ACC112 (cell line): Measurements from ENCODE around the gene CIC.
A peak's percentile ranks its signal among the peaks of the same experiment; 100 is the strongest.

ENCODE experiments used
- H2AFZ ChIP-seq: fragments of 200-600 bp; sonication (generic); one replicate; pipeline ENCODE4 v1.6.0; 2017; ENCODE audit warnings: antibody characterized with exemption, low read length; ENCODE audit not compliant: unreplicated experiment
- H3K27ac ChIP-seq: fragments of 200-600 bp; sonication (generic); 2 replicates; pipeline ENCODE4 v1.5.1; 2014; ENCODE audit warnings: low read depth, mild to moderate bottlenecking, antibody characterized with exemption, low read length, moderate library complexity
- H3K27me3 ChIP-seq: fragments of 200-600 bp; sonication (generic); 2 replicates; pipeline ENCODE4 v1.6.1; 2014; ENCODE audit warnings: mild to moderate bottlenecking, antibody characterized with exemption, low read length, moderate library complexity, mixed read lengths; ENCODE audit not compliant: insufficient read depth
- H3K36me3 ChIP-seq: fragments of 200-600 bp; sonication (generic); 2 replicates; pipeline ENCODE4 v1.6.1; 2016; ENCODE audit warnings: mild to moderate bottlenecking, antibody characterized with exemption, low read length, moderate library complexity, mixed read lengths; ENCODE audit not compliant: insufficient read depth
- H3K4me1 ChIP-seq: fragments of 200-600 bp; sonication (generic); one replicate; pipeline ENCODE4 v1.6.1; 2016; ENCODE audit warnings: low read length, mixed read lengths; ENCODE audit not compliant: insufficient read depth, unreplicated experiment, control insufficient read depth
- H3K4me3 ChIP-seq: fragments of 200-600 bp; sonication (generic); 2 replicates; pipeline ENCODE4 v1.5.1; 2014; ENCODE audit warnings: mild to moderate bottlenecking, low read depth, low read length
- H3K79me2 ChIP-seq: fragments of 200-600 bp; sonication (generic); one replicate; pipeline ENCODE4 v1.6.0; 2016; ENCODE audit warnings: low read length; ENCODE audit not compliant: control insufficient read depth, unreplicated experiment, insufficient read depth

CIC gene

DNA sequence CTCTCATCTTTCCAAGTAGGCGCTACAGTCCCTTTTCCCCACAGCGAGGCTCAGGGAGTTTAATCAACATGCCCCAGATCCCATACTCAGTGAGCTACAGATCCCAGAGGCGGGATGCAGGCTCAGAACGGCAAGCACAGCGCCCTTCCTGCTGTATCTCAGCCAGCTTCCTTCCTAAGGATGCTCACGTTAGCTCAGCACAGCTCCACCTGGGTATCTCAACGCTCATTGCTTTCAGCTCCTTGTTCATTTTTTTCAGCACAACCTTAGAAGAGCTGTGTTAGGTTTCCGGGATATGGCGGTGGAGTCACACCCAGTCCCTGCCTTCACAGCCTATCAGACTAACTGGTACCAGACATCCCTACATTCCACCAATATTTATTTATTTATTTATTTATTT, 53.3 kb downstream of the CIC start:
- Histone ChIP-seq H3K79me2 (peaks cover 4% of the 10 kb centered on the region), H3K27me3 (peaks cover 22% of the 10 kb centered on the region), H3K27ac (no peak overlapping the region), H2AFZ (no peak overlapping the region), H3K36me3 (no peaks in the 10 kb centered on the region), H3K4me1 (peaks cover under 1% of the 10 kb centered on the region), H3K4me3 (no peak overlapping the region)

DNA sequence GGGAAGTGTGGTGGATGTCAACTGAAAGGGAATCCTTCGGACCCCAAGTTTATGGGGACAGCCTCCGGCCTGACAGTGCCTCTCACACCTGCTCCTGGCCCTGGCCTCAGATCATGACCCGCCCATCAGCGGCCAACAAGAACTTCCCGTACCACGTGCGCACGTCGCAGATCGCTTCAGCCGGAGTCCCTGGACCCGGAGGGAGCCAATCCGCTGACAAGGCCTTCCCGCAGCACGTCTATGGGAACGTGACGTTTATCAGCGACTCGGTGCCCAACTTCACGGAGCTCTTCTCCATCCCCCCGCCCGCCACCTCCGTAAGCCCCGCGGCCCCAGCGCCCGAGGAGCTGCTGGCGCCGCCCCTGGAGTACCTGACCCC, 54.4 kb downstream of the CIC start:
- no peak overlapping the region for H3K4me3 ChIP-seq
- peaks cover 22% of the 10 kb centered on the region for H3K27me3 ChIP-seq
- no peaks in the 10 kb centered on the region for H3K36me3 ChIP-seq
- no peak overlapping the region for H2AFZ ChIP-seq
- no peak overlapping the region for H3K27ac ChIP-seq
- H3K4me1 ChIP-seq: no peaks in the 10 kb centered on the region
- peaks cover 4% of the 10 kb centered on the region for H3K79me2 ChIP-seq

DNA sequence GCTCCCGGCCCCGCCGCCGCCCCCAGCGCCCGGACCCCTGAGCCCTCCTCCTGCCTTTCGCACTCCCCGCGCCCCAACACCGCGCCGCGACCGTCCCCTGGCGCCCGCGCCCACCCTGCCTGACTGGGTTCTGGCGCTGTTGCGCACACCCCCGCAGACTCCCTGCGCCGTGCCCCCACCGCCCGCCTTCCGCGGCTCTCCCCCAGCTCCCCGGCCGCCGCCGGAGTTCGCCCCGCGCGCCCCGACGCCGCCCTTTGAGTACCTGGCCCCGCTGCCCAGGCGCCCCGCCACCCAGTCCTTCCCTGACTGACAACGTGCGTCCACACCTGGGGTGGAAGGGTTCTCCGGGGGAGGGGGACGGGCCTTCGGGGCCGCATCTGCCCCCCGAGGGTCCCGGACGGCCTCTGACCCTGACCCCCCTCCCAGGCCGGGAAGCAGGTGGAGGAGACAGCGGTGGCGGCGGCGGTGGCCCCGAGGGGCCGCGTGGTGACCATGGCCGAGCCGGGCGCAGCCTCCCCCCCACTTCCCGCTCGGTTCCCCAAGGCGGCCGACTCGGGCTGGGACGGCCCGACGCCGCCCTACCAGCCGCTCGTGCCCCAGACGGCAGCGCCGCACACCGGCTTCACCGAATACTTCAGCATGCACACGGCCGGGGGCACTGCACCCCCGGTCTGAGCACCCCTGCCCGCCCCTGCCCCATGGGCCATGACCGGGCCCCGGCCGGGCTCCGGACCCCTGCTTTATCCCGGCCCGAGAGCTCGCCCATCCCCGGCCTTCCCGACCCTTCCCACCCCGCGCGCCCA, 55.0 kb downstream of the CIC start:
- Histone ChIP-seq H3K27ac (no peak overlapping the region), H3K36me3 (no peaks in the 10 kb centered on the region), H3K27me3 (peaks cover 22% of the 10 kb centered on the region), H3K4me3 (no peak overlapping the region), H3K4me1 (no peaks in the 10 kb centered on the region), H3K79me2 (peaks cover 4% of the 10 kb centered on the region), H2AFZ (no peak overlapping the region)

DNA sequence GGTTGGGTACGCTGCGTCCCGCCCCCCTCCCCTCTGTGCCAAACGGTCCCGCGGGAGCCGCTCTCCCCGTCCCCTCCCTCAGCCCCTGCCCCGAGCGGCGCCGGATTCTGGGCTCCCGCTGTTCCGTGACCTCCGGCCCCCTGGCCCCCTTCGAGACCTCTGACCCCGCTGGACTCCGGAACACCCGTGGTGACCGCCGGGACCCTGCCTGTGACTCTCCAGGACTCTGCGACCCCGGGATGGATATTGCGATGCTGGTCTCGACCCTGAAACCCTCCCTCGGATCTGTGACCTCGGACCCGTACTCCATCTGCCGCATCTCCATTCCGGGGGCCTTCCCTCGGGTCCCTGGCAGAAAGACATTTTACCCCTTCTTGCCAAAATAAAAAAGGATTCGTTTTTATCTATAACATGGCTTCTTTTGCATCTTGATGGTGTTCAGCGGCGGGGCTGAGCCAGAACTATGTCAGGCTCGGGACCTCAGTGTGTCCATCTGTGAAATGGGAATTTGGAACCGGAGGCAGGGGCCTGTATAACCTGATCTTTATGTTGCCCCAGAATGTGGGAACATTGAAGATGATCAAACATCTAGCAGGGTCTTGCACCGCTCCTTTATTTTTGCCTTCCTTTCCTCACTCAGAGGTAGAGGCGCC, 55.7 kb downstream of the CIC start:
- Histone ChIP-seq H3K4me1 (no peaks in the 10 kb centered on the region), H3K27ac (no peak overlapping the region), H3K36me3 (no peaks in the 10 kb centered on the region), H3K27me3 (peaks cover 22% of the 10 kb centered on the region), H2AFZ (peak overlapping the region; percentile 34), H3K79me2 (peaks cover 4% of the 10 kb centered on the region), H3K4me3 (peak overlapping the region; percentile 36)

DNA sequence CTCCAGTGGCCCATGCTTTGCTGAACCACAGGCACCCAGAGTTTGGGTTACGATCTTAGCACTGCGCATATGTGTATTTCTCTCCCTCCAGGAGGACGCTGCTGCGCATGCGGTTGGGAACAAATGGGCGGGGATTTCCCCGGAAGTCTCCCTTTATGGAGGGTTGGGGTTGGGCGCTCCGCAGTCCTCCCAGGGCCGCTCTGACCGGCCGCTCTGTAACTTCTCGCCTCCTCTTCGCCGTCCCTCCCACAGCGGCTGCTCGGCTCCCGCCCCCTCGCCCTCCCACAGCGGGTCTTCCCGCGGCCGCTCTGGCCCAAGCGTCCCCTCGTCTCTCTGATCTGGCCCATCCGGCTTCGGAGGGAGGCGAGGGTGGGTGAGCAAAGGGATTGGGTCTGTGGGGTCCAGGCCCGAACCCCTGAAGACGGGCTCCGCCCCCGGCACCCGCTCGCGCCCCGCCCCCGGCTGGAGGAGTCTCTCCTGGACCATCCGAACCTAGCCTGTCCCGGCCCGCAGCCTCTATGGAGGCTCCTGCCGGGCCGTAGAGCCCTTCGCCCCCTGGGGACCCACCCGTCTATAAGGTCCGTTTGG, 56.4 kb downstream of the CIC start, which contains the start of gene MEGF8:
TSS of gene MEGF8 (plus strand) at position 328 of the 588 bp plus-strand sequence. CDS start 609 bp downstream, outside the sequence.
- Histone ChIP-seq H3K4me3 (peak within 1 kb of the TSS; percentile 77), H2AFZ (peak within 1 kb of the TSS; percentile 45), H3K27ac (no peak within 1 kb of the TSS)

DNA sequence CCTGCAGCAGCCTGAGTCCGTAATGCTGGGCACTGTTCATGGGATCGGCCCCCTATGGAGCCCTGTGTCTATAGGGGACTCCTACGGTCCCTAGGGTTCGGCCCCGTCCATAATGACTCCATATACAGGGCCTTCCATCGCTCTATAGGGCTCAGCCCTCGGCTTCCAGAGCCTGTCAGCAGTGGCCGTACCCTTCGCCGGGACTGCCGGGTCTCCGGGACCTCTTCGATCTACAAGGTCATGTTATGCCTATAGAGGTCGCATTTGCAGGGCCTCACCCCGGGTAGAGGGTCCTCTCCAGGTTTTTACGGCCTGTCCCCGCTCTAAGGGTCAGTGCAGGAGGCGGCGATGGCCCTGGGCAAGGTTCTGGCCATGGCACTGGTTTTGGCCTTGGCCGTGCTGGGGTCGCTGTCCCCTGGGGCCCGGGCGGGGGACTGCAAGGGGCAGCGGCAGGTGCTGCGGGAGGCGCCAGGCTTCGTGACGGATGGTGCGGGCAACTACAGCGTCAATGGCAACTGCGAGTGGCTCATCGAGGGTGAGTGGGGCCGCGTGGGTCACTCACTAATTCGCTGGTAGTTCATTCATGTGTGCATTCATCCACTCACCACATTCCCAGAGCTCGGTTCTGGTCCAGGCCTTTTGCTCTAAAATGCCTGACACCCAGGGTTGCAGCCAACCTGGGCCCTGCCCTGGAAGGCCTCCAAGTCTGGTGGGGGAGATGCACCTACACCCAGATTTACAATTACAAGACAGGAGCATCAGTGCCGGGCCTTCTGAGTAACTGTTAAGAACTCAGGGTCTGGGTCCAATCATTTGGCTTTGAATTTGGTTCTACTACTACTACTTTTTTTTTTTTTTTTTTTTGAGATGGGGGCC, 57.1 kb downstream of the CIC start:
- Histone ChIP-seq H3K27me3 (peaks cover 22% of the 10 kb centered on the region), H3K4me1 (no peaks in the 10 kb centered on the region), H3K79me2 (peaks cover 4% of the 10 kb centered on the region), H2AFZ (peak overlapping the region; percentile 45), H3K36me3 (no peaks in the 10 kb centered on the region), H3K4me3 (peak overlapping the region; percentile 77), H3K27ac (no peak overlapping the region)

More for the DNA sequence above, 56.4 kb downstream of the CIC start, which contains the start of gene MEGF8:
- H3K27me3 ChIP-seq: peaks cover 22% of the 10 kb centered on the region
- no peaks in the 10 kb centered on the region for H3K36me3 ChIP-seq
- peaks cover 4% of the 10 kb centered on the region for H3K79me2 ChIP-seq
- no peaks in the 10 kb centered on the region for H3K4me1 ChIP-seq

DNA sequence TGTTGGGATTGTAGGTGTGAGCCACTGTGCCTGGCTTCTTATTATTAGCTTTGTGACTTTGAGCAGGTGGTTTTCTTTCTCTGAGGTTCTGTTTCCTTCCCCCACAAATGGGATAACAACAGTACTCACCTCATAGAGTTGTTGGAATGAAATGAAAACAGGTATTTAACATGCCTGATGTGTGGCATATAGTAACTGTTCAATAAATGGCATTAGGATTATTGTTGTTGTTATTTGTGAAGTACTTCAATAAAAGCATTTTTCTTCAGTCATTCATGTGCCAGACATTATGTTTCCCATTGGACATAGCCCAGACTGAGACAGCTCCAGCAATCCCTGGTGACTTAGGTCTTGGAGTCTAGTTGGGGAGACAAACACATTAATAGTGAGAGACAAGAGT, 57.9 kb downstream of the CIC start:
- peak overlapping the region; percentile 77; the same call in 1 of the 2 replicates for H3K4me3 ChIP-seq

DNA sequence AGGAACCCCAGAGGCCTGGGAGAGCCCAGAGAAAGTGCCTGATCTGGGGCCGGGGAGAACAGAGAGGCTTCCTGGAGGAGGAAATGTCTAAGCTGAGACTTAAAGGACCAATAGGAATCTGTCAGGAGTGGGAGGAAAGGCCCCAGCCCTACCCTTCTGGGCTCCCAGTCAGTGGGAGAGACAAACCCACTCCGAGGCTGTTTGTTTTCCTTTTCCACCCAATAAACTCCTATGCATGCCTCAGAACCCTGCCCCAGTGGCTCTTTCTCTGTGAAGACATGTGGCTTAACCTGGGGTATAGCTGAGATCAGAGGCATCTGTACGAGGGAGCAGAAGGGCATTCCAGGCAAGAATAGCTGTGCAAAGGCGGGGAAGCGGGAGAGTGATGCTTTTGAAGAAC, 58.3 kb downstream of the CIC start:
- Histone ChIP-seq H3K79me2 (peaks cover 4% of the 10 kb centered on the region), H3K36me3 (no peaks in the 10 kb centered on the region), H3K4me1 (no peaks in the 10 kb centered on the region), H3K4me3 (0 out of 2 replicates have a peak overlapping the region, but pooled peaks have one; percentile 77), H2AFZ (no peak overlapping the region), H3K27me3 (peaks cover 22% of the 10 kb centered on the region), H3K27ac (no peak overlapping the region)

More for the DNA sequence above, 57.9 kb downstream of the CIC start:
- Histone ChIP-seq H3K36me3 (no peaks in the 10 kb centered on the region), H2AFZ (no peak overlapping the region), H3K79me2 (peaks cover 4% of the 10 kb centered on the region), H3K27me3 (peaks cover 22% of the 10 kb centered on the region), H3K27ac (no peak overlapping the region), H3K4me1 (no peaks in the 10 kb centered on the region)

DNA sequence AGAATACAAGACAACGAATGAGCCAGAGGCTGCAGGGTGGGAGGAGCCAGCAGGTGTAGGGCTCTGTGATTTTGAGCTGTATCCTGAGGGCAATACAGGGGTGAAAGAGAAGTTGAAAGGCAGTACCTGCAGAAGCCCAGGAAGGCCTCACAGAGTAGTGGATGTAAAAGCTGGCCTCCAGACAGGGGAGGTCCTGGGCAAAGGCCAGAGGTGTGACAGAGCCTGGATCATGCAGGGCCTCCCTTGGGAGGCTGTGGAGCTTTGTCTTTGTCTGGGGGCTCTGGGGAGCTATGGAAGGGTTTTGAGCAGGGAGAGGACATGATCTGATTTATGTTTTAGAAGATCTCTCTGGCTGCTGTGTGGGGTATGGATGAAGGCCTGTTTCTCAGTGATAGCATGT, 59.1 kb downstream of the CIC start:
- H3K4me1 ChIP-seq: no peaks in the 10 kb centered on the region
- H3K79me2 ChIP-seq: peaks cover 4% of the 10 kb centered on the region
- peaks cover 19% of the 10 kb centered on the region for H3K27me3 ChIP-seq
- no peak overlapping the region for H2AFZ ChIP-seq
- H3K36me3 ChIP-seq: no peaks in the 10 kb centered on the region
- H3K27ac ChIP-seq: no peak overlapping the region
- H3K4me3 ChIP-seq: no peak overlapping the region

DNA sequence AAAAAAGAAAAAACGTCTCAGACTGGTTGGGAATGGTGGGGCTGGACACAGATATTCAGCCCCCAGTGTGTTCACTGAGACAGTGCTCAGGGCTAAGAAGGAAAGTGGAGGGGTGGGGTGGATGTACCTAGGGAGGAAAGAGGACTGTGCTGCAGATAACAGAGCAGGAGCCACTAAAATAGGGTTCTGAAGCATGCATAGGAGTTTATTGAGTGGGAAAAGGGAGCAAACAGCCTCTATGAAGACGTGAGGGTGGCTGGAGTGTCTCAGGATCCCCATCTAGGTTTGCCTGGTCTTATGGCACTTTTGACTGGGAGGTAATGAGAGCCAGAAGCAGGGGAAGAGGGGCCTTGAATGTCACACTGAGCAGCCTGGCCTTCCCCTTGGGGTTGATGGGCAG, 59.8 kb downstream of the CIC start:
- H2AFZ ChIP-seq: no peak overlapping the region
- H3K4me3 ChIP-seq: no peak overlapping the region
- no peak overlapping the region for H3K27ac ChIP-seq
- H3K79me2 ChIP-seq: peaks cover 4% of the 10 kb centered on the region
- no peaks in the 10 kb centered on the region for H3K4me1 ChIP-seq
- no peaks in the 10 kb centered on the region for H3K36me3 ChIP-seq
- H3K27me3 ChIP-seq: peaks cover 12% of the 10 kb centered on the region; the same call in 1 of the 2 replicates
